Activated T-cell treated with anti-CD3 and anti-CD28 coated beads for 48 hours (primary cell): ENCODE data around the gene REXO4.
A peak's percentile ranks its signal among the peaks of the same experiment; 100 is the strongest.
"Not testable (repeated sequence)": the region's sequence is repeated elsewhere in the genome, so short reads cannot be mapped to it uniquely, and the experiment has no call there.

Experiments used
- DNase-seq: peaks from one replicate; pipeline ENCODE4 v3.0.0-alpha.2; 2020; ENCODE audit warnings: low read depth

The REXO4 gene

GRCh38 chr9:133387680-133388079, 30.1 kb downstream of the REXO4 start:
- no peak for DNase-seq

GRCh38 chr9:133386338-133386737, 31.5 kb downstream of the REXO4 start:
- no peak for DNase-seq

- no peak for DNase-seq
Observed at GRCh38 chr9:133385452-133385851, 32.4 kb downstream of the REXO4 start.

- DNase-seq: no peak
Observed at GRCh38 chr9:133384736-133385321, 33.0 kb downstream of the REXO4 start.

GRCh38 chr9:133383438-133383837, 34.4 kb downstream of the REXO4 start:
- no peak for DNase-seq

- DNase-seq: no peak
Observed at GRCh38 chr9:133382507-133383141, 35.2 kb downstream of the REXO4 start.

- no peak for DNase-seq
Observed at GRCh38 chr9:133380734-133381133, 37.1 kb downstream of the REXO4 start.

- DNase-seq: no peak
Observed at GRCh38 chr9:133379153-133380086, 38.4 kb downstream of the REXO4 start.

- no peak for DNase-seq
Observed at GRCh38 chr9:133378408-133378962, 39.3 kb downstream of the REXO4 start.

GRCh38 chr9:133377721-133378216, 40.0 kb downstream of the REXO4 start:
- no peak for DNase-seq

- not testable (repeated sequence) for DNase-seq
Observed at GRCh38 chr9:133377280-133377679, 40.5 kb downstream of the REXO4 start.

- peak; percentile 98 for DNase-seq
Observed at GRCh38 chr9:133375724-133376654, 41.8 kb downstream of the REXO4 start, which contains the start of the genes STKLD1 and SURF4. STKLD1 (plus strand) TSS chr9:133376366; CDS start chr9:133376474, 108 bp downstream. SURF4 (minus strand) TSS chr9:133376060; CDS start chr9:133375969, 91 bp downstream.

GRCh38 chr9:133375116-133375723, 42.6 kb downstream of the REXO4 start:
- DNase-seq: no peak

GRCh38 chr9:133374612-133375115, 43.1 kb downstream of the REXO4 start:
- no peak for DNase-seq

GRCh38 chr9:133372144-133372543, 45.7 kb downstream of the REXO4 start:
- DNase-seq: no peak

GRCh38 chr9:133371261-133371711, 46.5 kb downstream of the REXO4 start:
- peak; percentile 73 for DNase-seq

GRCh38 chr9:133370685-133371084, 47.1 kb downstream of the REXO4 start:
- DNase-seq: no peak

GRCh38 chr9:133369933-133370332, 47.9 kb downstream of the REXO4 start:
- no peak for DNase-seq

GRCh38 chr9:133369422-133369821, 48.4 kb downstream of the REXO4 start:
- DNase-seq: no peak

- no peak for DNase-seq
Observed at GRCh38 chr9:133368249-133368881, 49.4 kb downstream of the REXO4 start.
